T47D (cell line): ENCODE measurements around the gene ZNF700.
"Not testable (repeated sequence)": the region's sequence is repeated elsewhere in the genome, so short reads cannot be mapped to it uniquely, and the experiment has no call there.

Source experiments
- DNase-seq, 2 experiments: peaks; one replicate each; pipeline versions ENCODE4 v3.0.0 to v3.0.0-alpha.2; 2011 to 2012; ENCODE audit warnings: low read depth in 1 of 2, low spot score in 1 of 2
- JUND ChIP-seq: IDR thresholded peaks from 2 replicates; pipeline ENCODE4 v1.6.1; 2012; ENCODE audit warnings: low read depth
- in situ Hi-C: cut with HindIII; loops from 2 replicates; pipeline ENCODE4 v1.10.0; 2016; ENCODE audit warnings: low sequenced_read_pairs, low pct_unique_long_range_greater_than_20kb

ZNF700 gene

DNA sequence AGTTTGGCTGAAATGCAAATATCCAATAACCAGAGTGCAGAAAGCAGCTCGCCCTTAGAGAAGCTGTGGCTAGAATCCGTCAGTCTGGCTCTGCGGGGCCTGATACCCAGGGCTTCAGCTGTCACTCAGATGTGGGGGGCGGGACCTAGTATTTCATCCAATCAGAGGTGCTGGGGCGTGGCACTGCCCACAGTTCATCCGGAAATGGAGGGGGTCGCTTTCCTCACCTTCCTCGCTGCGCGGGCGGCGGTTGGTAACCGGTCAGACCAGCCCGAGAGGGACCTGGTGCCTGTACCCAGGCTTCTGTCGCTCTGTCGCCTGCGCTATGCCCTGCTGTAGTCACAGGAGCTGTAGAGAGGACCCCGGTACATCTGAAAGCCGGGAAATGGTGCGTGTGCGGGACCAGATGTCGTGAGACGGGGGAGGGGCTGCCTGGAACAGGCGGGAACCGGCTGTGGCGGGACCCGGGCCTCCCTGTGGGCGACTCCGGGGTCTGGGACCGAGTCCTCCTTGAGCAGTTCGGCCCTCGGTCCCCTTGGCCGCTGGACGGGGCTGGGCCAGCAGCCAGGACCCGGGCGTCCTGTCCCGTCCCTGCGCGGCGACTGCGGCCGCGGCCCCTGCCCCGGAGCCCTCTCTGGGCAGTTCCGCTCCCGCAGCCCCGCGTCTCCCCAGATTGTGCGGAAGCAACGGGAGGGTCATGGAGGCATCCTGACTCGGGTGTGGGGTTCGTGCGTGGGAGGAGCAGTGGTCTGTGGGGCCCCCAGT, at the start of gene ZNF700:
Gene ZNF700, plus strand, starts transcription at position 222 of the 765 bp plus-strand sequence. Its CDS starts 104 bp downstream, at position 326.
- peak; percentile 68 to 97 for DNase-seq
- no peak for TF ChIP-seq JUND
- in situ Hi-C loops = no loop called here

DNA sequence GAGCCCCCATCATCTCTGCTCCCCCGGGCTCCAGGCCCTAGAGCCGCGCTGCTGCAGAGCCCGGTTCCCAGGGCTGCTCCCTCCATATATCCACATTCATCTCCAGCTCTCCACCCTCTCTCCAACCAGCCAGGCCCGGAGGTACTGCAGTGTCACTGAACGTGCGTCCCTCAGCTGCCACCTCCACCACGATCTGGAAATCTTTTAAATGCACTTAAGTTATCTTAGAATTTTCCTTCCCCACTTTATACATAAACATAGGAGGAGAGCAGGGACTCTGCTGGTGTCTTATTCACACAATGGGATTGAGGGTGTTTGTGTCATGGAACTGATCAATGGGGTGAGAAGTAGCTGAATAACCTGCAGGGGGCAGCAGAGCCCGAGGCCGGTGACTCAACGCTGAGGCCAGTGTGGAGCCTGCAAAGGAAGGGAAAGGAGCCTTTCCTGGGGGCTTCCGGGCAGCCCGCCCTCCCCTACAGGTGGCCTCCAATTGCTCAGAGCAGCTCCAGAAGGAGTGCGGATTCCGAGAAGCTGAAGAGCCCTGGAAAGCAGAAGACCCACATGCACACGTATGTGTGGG, 45.1 kb upstream of the ZNF700 start:
- in situ Hi-C loops, DNase-seq: not testable (repeated sequence)

DNA sequence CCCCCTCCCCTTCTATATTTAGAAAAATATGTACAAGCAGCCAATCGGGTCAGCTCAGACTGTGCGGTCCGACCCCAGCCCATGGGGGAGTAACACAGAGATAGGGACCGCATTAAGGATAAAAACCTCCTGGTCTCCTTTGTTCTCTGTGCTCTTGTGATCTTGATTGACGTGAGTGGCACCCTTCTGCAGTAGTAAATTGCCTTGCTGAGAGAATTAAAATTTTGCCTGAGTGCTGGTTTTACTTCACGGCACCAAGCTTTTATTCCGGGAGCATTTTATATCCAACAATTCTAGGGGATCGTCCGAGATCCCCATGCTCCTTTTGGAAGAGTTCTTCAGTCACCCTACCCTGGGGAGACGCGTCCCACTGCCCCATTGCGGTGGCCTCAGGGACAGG, 44.3 kb upstream of the ZNF700 start:
- in situ Hi-C loops = no loop called here
- TF ChIP-seq JUND = no peak
- no peak for DNase-seq

DNA sequence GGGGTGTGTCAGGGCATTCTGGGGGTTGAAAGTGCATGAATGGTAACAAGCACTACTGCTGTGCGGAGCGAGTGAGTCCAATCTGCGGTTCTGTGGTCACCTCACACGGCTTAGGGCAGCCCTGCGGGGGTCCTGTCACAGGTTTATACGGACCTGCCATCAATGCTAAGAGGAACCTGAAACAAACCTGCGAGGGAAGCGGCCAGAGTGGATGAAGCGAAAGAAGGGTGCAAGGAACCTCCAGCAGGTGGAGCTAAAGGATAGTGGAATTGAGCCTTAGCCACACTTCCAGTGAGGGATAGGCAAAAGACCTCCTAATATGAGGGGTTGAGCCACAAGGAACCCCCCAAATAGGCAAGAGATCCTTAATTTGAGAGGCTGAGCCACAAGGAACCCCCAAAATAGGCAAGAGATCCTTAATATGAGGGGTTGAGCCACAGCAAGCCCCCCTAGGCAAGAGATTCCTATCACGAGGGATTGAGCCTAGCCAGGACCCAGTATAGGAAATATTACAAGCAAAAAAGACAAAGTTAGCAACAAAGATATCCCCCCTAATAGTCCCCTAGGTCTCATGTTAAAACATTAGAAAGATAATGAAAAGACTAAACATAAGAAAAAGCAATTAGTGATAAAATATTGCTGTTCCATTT, 43.6 kb upstream of the ZNF700 start:
- no peak for TF ChIP-seq JUND

DNA sequence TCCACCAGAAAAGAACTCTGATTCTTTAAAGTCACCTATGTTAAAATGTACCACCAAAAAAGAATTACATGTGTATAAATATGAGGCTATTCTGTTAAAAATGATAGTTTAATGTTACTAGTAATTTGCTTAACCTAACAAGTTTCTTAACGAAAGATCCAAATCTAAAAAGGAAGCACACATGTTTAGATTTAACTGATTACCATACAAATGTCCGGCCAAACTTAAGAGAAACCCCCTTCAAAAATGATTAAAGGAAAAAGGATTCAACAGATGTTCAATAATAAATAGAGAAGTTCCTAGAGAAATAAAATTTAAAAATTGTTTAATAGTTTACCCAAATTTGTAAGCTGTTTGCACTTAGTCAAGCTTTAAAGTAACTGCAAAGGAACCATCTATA, 42.3 kb upstream of the ZNF700 start:
- in situ Hi-C loops = no loop called here
- DNase-seq = no peak
- TF ChIP-seq JUND = no peak

More for the DNA sequence above, 43.6 kb upstream of the ZNF700 start:
- in situ Hi-C loops = no loop called here
- peak; percentile 52 to 79 for DNase-seq

DNA sequence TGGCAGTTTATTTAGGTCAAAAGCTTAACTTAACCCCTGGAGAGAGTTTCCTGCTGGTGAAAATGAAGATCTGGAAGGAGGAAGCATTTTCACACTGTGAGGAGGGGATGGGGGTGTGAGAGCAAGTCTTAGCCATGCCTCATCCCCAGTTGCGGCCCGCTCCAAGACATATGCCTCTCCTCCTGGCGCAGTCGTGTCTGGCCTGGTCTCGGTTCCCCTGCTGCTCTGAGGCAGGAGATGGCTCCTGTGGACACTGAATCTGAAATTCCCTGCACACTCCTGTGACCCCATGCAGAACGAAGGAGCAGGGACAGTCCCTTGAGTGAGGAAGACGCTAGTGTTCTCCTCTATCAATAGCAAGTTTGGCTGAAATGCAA, 37.7 kb upstream of the ZNF700 start:
- DNase-seq = no peak
- in situ Hi-C loops = no loop called here
- no peak for TF ChIP-seq JUND

DNA sequence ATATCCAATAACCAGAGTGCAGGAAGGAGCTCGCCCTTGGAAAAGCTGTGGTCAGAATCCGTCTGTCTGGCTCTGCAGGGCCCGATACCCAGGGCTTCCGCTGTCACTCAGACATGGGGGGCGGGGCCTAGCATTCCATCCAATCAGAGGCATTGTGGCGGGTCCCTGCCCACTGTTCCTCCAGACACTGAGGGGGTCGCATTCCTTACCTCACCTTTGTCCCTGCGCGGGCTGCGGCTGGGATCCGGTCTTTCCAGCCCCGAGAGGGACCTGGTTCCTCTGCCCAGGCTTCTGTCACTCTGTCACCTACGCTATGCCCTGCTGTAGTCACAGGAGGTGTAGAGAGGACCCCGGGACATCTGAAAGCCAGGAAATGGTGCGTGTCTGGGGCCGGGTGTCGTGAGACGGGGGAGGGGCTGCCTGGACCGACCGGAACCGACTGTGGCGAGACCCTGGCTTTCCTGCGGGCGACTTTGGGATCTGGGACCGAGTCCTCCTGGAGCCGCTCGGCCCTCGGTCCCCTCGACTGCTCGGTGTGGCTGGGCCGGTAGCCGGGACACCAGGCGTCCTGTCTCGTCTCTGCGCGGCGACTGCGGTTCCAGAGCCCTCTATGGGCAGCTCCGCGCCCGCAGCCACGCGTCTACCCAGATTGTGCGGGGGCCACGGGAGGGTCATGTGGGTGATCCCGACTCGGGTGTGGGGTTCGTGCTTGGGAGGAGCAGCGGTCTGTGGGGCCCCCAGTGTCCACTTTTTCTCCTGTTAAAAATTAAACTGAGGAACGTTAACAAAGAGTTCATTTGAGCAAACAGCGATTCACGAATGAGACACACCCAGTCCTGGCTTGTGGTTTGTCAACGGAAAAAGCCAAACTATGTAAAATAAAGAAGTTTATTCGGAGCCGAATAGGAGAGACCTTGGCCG, 37.0 kb upstream of the ZNF700 start, which contains the start of gene ZNF69:
Gene ZNF69, plus strand, starts transcription at position 172 of the 921 bp plus-strand sequence. Its CDS starts 142 bp downstream, at position 314.
- in situ Hi-C loops = no loop called here
- DNase-seq = peak; percentile 66 to 94
- no peak for TF ChIP-seq JUND

DNA sequence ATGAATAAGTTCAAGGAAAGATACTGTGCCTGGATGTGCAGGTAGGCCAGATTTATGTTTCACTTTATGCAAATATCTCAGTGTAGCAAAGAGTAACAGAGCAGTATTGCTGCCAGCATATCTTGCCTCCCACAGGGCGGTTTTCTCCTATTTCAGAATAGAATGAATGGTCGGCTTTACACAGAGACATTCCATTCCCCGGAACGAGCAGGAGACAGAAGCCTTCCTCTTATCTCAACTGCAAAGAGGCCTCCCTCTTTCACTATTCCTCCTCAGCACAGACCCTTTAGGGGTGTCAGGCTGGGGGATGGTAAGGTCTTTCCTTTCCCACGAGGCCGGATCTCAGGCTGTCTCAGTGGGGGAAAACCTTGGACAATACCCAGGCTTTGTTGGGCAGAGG, 35.0 kb upstream of the ZNF700 start:
- DNase-seq, in situ Hi-C loops: not testable (repeated sequence)

DNA sequence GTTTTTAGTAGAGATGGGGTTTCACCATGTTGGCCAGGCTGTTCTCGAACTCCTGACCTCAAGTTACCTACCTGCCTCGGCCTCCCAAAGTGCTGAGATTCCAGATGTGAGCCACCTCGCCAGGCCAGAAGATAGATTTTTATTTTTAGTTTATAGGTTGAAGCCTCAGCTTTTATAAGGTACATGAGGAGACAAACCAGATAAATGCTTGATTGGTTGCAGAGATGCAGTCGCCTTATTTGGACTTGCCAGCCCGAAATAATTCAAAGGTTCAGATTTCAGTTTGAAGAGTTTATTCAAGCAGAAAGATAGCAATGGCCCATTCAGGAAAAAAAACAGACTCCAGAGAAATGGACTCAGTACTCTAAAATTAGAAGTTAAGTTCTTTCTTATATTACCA, 34.3 kb upstream of the ZNF700 start:
- DNase-seq = no peak
- no peak for TF ChIP-seq JUND
- in situ Hi-C loops = no loop called here

DNA sequence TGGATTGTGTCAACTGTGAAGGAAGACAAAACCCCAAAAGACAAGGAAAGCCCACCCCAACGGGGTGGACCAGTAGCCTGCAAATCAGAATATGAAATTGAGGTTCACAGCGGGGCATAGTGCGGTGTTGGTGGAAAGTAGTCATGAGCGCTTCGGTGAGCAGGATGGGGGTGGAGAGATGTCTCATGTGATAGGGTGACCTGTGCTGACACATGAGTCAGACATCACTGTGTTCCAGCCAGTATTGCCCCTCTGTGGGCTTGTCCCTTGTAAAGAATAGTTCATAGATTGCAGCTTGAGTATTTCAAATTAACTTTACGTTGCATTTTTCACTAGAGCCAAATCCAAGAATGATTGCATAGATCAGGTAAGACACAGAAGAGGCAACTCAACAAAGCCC, 30.1 kb upstream of the ZNF700 start:
- no peak for DNase-seq
- no peak for TF ChIP-seq JUND
- in situ Hi-C loops = no loop called here

DNA sequence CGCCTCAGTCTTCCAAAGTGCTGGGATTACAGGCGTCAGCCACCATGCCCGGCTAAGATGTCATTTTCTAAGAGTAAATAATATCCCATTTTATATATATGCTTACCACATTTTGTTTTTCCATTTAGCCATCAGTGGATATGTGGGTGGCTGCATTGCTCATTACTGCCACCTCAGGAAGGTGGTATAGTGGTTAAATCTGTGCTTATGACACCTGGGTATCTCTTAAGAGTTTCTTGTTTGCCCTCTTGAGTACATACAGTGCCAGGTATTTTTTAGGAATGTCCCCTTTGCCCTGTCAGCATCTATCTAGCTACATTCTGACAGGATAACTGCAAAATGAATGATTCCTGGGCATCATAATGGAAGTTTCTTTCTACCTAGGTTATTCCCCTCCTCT, 22.7 kb upstream of the ZNF700 start:
- in situ Hi-C loops = no loop called here
- DNase-seq = no peak
- no peak for TF ChIP-seq JUND

DNA sequence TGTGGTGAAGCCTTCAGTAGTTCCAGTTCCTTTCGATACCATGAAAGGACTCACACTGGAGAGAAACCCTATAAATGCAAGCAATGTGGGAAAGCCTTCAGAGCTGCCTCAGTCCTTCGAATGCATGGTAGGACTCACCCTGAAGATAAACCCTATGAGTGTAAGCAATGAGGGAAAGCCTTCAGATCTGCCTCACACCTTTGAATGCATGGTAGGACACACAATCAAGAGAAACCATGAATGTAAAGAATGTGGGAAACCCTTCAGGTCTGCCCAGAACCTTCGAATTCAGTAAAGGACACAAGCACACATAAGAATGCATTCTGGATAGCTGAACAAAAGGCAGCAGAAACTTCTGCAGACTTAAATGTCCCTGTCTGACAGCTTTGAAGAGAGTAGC, 19.0 kb upstream of the ZNF700 start:
- no peak for DNase-seq
- TF ChIP-seq JUND = no peak
- in situ Hi-C loops = no loop called here

DNA sequence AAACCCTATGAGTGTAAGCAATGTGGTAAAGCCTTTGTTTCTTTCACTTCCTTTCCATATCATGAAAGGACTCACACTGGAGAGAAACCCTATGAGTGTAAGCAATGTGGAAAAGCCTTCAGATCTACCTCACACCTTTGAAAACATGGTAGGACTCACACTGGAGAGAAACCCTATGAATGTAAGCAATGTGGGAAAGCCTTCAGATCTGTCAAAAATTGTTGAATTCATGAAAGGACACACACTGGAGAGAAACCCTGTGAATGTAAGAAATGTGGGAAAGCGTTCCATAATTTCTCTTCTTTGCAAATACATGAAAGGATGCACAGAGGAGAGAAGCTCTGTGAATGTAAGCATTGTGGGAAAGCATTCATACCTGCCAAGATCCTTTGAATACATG, 13.0 kb upstream of the ZNF700 start:
- DNase-seq, in situ Hi-C loops: not testable (repeated sequence)

DNA sequence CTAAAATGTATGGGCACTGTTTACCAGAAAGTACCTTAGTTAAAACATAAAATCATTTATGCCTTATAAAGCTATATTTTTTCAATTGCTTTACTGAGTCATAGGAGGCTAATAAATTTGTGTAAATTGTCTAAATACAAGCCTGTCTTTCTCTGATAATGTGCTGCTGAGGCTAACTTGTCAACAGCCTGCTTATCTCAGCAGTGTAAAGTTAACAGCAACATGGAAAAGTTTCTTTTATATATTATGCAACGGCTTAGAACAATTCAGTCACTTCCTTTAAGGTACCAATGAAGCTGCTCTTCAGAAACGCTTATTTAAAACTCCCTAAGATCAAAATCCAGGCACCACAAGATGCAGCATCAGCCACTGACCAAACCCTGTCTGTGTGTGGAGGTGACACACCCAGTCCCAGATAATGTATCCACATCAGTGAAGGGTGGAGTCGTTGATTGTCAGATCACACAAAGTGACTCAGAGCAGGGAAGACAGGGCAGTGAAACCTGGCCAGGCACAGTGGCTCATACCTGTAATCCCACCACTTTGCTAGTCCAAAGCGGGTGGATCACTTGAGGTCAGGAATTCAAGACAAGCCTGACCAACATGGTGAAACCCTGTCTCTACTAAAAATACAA, 10.4 kb upstream of the ZNF700 start:
- DNase-seq, in situ Hi-C loops: not testable (repeated sequence)
